ENCODE results near the gene ATPAF1.
"Not testable (repeated sequence)": the region's sequence is repeated elsewhere in the genome, so short reads cannot be mapped to it uniquely, and the experiment has no call there.

The ATPAF1 gene

GRCh38 chr1:46681333-46682034 is 13.3 kb upstream of the ATPAF1 start:
- DNase-seq (ENCODE audit: low read depth), result no peak

- no peak for DNase-seq (ENCODE audit: low read depth)
These were observed 11.8 kb upstream of the ATPAF1 start for GRCh38 chr1:46679789-46680573.

GRCh38 chr1:46677339-46677738 is 9.2 kb upstream of the ATPAF1 start:
- DNase-seq (ENCODE audit: low read depth), result no peak

GRCh38 chr1:46676531-46676930 is 8.4 kb upstream of the ATPAF1 start:
- no peak for DNase-seq (ENCODE audit: low read depth)

GRCh38 chr1:46675549-46676314 is 7.6 kb upstream of the ATPAF1 start:
- no peak for DNase-seq (ENCODE audit: low read depth)

- no peak for DNase-seq (ENCODE audit: low read depth)
These were observed 5.6 kb upstream of the ATPAF1 start for GRCh38 chr1:46673749-46674182.

GRCh38 chr1:46672696-46673095 is 4.5 kb upstream of the ATPAF1 start:
- DNase-seq (ENCODE audit: low read depth), result no peak

GRCh38 chr1:46671554-46671953 is 3.4 kb upstream of the ATPAF1 start, which contains the start of gene TEX38:
Gene TEX38 (plus strand): TSS chr1:46671854. CDS start chr1:46671935, 81 bp downstream.
- DNase-seq (ENCODE audit: low read depth), result no peak

- DNase-seq (ENCODE audit: low read depth), result no peak
These were observed 2.0 kb upstream of the ATPAF1 start for GRCh38 chr1:46670134-46670533.

- no peak for DNase-seq (ENCODE audit: low read depth)
These were observed 2.2 kb downstream of the ATPAF1 start for GRCh38 chr1:46665983-46666382.

GRCh38 chr1:46662919-46663318 is 5.2 kb downstream of the ATPAF1 start:
- not testable (repeated sequence) for DNase-seq (ENCODE audit: low read depth)

GRCh38 chr1:46660116-46660515 is 8.0 kb downstream of the ATPAF1 start:
- DNase-seq (ENCODE audit: low read depth), result not testable (repeated sequence)

GRCh38 chr1:46659307-46659870 is 8.8 kb downstream of the ATPAF1 start:
- DNase-seq (ENCODE audit: low read depth), result no peak

GRCh38 chr1:46657775-46658174 is 10.4 kb downstream of the ATPAF1 start:
- DNase-seq (ENCODE audit: low read depth), result no peak

GRCh38 chr1:46656643-46657042 is 11.5 kb downstream of the ATPAF1 start:
- no peak for DNase-seq (ENCODE audit: low read depth)

GRCh38 chr1:46655848-46656247 is 12.3 kb downstream of the ATPAF1 start:
- DNase-seq (ENCODE audit: low read depth), result no peak

GRCh38 chr1:46654698-46655097 is 13.5 kb downstream of the ATPAF1 start:
- DNase-seq (ENCODE audit: low read depth), result not testable (repeated sequence)

- no peak for DNase-seq (ENCODE audit: low read depth)
These were observed 14.2 kb downstream of the ATPAF1 start for GRCh38 chr1:46654012-46654411.

GRCh38 chr1:46653405-46653958 is 14.7 kb downstream of the ATPAF1 start:
- DNase-seq (ENCODE audit: low read depth), result no peak

GRCh38 chr1:46652321-46653100 is 15.7 kb downstream of the ATPAF1 start:
- DNase-seq (ENCODE audit: low read depth), result no peak

- not testable (repeated sequence) for DNase-seq (ENCODE audit: low read depth)
These were observed 17.0 kb downstream of the ATPAF1 start for GRCh38 chr1:46651152-46651551.

Measured in GM04503 (cell line).